ENCODE measurements around the gene CA10.

The CA10 gene

GRCh38 chr17:51652529-51652928 is 506.0 kb downstream of the CA10 start:
- H3K4me2 ChIP-seq (ENCODE audit: low read length), result no peak overlapping the region
- no peak overlapping the region for H3K4me3 ChIP-seq (ENCODE audit: low read length)
- H3K79me2 ChIP-seq (ENCODE audit: control insufficient read depth, low read length), result no peaks in the 10 kb centered on the region
- no peaks in the 10 kb centered on the region for H3K9me2 ChIP-seq (replicated peaks; ENCODE audit: control insufficient read depth, low read length)
- H3K4me1 ChIP-seq (ENCODE audit: control insufficient read depth, low read length), result no peaks in the 10 kb centered on the region
- no peaks in the 10 kb centered on the region for H3K9me3 ChIP-seq (ENCODE audit: control insufficient read depth, insufficient read depth, low read length)
- TF ChIP-seq EZH2phosphoT487 (IDR thresholded peaks at IDR 0.05; ENCODE audit: borderline replicate concordance, low read length) (no peak), CTCF (IDR thresholded peaks at IDR 0.05; ENCODE audit: low read depth, low read length, poor library complexity, severe bottlenecking) (no peak)
- H3F3A ChIP-seq (ENCODE audit: control insufficient read depth, insufficient read depth), result no peaks in the 10 kb centered on the region
- no peaks in the 10 kb centered on the region for H3K36me3 ChIP-seq (ENCODE audit: control insufficient read depth, low read length)
- no peaks in the 10 kb centered on the region for H4K20me1 ChIP-seq (ENCODE audit: control insufficient read depth, insufficient read depth, low read depth, low read length)
- H3K27ac ChIP-seq (ENCODE audit: low read depth, low read length), result no peak overlapping the region
- H3K27me3 ChIP-seq (ENCODE audit: control insufficient read depth, low read length), result no peaks in the 10 kb centered on the region

GRCh38 chr17:51651513-51652298 is 506.8 kb downstream of the CA10 start:
- TF ChIP-seq CTCF (IDR thresholded peaks at IDR 0.05; ENCODE audit: low read depth, low read length, poor library complexity, severe bottlenecking) (no peak), EZH2phosphoT487 (IDR thresholded peaks at IDR 0.05; ENCODE audit: borderline replicate concordance, low read length) (no peak)
- no peak overlapping the region for H3K4me2 ChIP-seq (ENCODE audit: low read length)
- no peaks in the 10 kb centered on the region for H3K27me3 ChIP-seq (ENCODE audit: control insufficient read depth, low read length)
- H3K9me3 ChIP-seq (ENCODE audit: control insufficient read depth, insufficient read depth, low read length), result no peaks in the 10 kb centered on the region
- no peaks in the 10 kb centered on the region for H3F3A ChIP-seq (ENCODE audit: control insufficient read depth, insufficient read depth)
- no peak overlapping the region for H3K4me3 ChIP-seq (ENCODE audit: low read length)
- no peaks in the 10 kb centered on the region for H3K4me1 ChIP-seq (ENCODE audit: control insufficient read depth, low read length)
- H3K9me2 ChIP-seq (replicated peaks; ENCODE audit: control insufficient read depth, low read length), result no peaks in the 10 kb centered on the region
- no peaks in the 10 kb centered on the region for H4K20me1 ChIP-seq (ENCODE audit: control insufficient read depth, insufficient read depth, low read depth, low read length)
- H3K36me3 ChIP-seq (ENCODE audit: control insufficient read depth, low read length), result no peaks in the 10 kb centered on the region
- no peaks in the 10 kb centered on the region for H3K79me2 ChIP-seq (ENCODE audit: control insufficient read depth, low read length)
- no peak overlapping the region for H3K27ac ChIP-seq (ENCODE audit: low read depth, low read length)

- Histone ChIP-seq H4K20me1 (ENCODE audit: control insufficient read depth, insufficient read depth, low read depth, low read length) (no peaks in the 10 kb centered on the region), H3K27ac (ENCODE audit: low read depth, low read length) (no peak overlapping the region), H3K36me3 (ENCODE audit: control insufficient read depth, low read length) (no peaks in the 10 kb centered on the region), H3F3A (ENCODE audit: control insufficient read depth, insufficient read depth) (no peaks in the 10 kb centered on the region), H3K79me2 (ENCODE audit: control insufficient read depth, low read length) (no peaks in the 10 kb centered on the region), H3K9me3 (ENCODE audit: control insufficient read depth, insufficient read depth, low read length) (no peaks in the 10 kb centered on the region), H3K4me1 (ENCODE audit: control insufficient read depth, low read length) (no peaks in the 10 kb centered on the region), H3K27me3 (ENCODE audit: control insufficient read depth, low read length) (no peaks in the 10 kb centered on the region), H3K4me3 (ENCODE audit: low read length) (no peak overlapping the region), H3K4me2 (ENCODE audit: low read length) (no peak overlapping the region), H3K9me2 (replicated peaks; ENCODE audit: control insufficient read depth, low read length) (no peaks in the 10 kb centered on the region)
- no peak for TF ChIP-seq CTCF (IDR thresholded peaks at IDR 0.05; ENCODE audit: low read depth, low read length, poor library complexity, severe bottlenecking)
- TF ChIP-seq EZH2phosphoT487 (IDR thresholded peaks at IDR 0.05; ENCODE audit: borderline replicate concordance, low read length), result no peak
These were observed 507.7 kb downstream of the CA10 start for GRCh38 chr17:51650772-51651171.

Measured in DOHH2 (cell line).